Raji (cell line): ENCODE results near the gene NCAM1.

Experiments used
- POLR2A ChIP-seq: IDR thresholded peaks from 2 replicates; pipeline ENCODE4 v1.6.1; 2011; ENCODE audit warnings: low read depth, low read length, control low read depth; ENCODE audit not compliant: insufficient read depth

Gene NCAM1

GRCh38 chr11:113087706-113088105 is 126.5 kb downstream of the NCAM1 start:
- no peak for TF ChIP-seq POLR2A

DNA sequence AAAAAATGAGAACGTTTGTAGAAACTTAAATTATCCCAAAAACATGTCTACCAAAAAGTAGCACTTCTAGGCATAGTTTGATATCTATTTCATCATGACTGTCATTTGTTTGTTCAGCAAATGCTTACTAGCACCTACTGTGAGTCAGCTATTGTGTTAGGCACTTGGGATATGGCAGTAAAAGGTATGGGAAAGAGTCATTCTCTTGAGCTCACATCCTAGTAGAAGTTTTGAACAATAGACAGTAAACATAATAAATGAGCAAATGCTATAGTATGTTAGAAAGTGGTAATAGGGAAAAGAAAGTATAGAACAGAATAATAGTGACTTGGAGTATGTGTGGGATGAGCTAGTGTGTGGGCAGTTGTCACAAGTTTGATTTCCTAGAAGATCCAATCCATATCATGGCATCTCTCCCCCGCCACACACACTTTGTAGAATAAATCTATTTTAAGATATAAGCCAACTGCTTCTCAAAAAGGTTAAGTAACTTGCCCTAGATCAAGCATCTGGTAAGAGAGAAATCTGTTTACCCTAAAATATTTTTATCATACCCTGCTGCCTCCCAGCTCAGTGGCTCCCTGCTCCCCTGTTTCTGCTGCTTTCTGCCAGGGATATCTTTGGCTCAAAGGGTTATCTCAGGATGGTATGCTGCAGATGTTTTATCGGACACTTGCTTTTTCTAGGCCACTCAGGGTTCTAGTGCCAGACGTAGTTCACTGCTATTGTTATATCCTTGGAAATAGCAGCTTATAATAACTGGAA is 129.7 kb downstream of the NCAM1 start:
- no peak for TF ChIP-seq POLR2A

DNA sequence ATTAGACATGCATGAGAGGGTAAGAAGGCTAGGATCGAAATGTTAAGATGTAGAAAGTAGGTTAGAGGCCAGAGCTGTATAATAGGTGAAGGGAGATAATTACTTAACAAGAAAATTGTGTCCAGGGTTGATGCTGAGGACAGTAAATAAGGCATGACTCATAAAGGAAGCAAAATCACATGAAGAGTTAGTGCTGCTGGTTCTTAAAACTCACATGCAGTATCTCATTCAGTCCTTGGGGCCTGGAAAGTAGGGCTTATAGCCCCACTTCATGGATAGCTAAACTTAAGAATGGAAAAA is 130.2 kb downstream of the NCAM1 start:
- no peak for TF ChIP-seq POLR2A

DNA sequence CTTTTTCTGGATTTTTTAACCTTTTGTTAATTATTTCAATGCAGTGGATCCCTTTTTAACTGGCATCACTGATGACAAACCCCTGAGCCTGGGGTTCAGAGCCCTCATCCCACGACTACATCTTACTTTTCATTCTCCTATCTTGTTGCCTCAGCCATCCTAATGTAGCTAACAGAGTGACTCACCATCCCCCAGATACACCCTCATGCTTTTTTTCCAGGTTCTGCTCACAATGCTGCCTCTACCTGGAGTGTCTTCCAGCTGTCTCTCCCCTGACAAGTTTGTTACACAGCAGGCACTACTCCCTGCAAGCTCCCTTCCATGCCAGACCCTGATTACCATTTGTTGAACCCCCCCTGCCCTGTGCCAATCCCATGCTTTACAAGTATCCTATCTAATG is 135.4 kb downstream of the NCAM1 start:
- TF ChIP-seq POLR2A: no peak

- no peak for TF ChIP-seq POLR2A
These were observed 142.9 kb downstream of the NCAM1 start for GRCh38 chr11:113103932-113104690.

GRCh38 chr11:113104691-113105251 is 143.6 kb downstream of the NCAM1 start:
- TF ChIP-seq POLR2A: no peak

DNA sequence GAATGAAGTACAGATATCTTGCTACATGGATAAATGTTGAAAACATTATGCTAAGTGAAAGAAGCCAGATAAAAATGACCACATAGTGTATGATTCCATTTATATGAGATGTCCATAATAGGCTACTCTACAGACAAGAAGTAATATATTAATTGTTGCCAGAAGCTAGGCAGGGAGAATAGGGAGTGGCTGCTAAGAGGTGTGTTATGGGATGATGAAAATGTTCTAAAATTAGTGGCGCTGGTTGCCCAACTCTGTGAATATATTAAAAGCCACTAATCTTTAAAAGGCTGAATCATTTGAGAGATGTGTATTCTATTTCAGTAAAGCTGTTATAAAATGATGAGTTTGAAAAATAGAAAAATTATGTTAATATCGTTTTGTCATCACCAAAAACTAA is 144.4 kb downstream of the NCAM1 start:
- TF ChIP-seq POLR2A: no peak

GRCh38 chr11:113106507-113106906 is 145.3 kb downstream of the NCAM1 start:
- TF ChIP-seq POLR2A: no peak

GRCh38 chr11:113110046-113110445 is 148.8 kb downstream of the NCAM1 start:
- no peak for TF ChIP-seq POLR2A

- TF ChIP-seq POLR2A: no peak
These were observed 149.9 kb downstream of the NCAM1 start for GRCh38 chr11:113111156-113111555.

DNA sequence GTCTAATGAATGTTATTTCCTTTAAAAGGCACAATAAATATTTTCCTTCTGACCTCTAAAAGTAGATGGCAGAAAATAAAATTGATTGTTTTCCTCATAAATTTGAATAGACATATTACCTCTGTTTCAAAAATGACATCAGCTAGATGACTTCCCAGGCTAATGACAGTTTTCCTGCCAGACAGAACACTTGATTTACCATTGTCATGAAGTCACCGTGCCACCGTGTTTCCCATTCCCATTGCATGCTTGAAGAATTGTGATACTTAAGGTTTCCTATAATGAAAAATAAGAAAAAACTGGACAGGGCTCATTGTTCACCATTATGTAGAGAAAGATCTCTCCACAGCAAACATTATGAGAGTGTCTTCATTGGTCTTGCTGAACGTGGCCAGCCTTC is 151.1 kb downstream of the NCAM1 start:
- TF ChIP-seq POLR2A: no peak

- TF ChIP-seq POLR2A: no peak
These were observed 152.8 kb downstream of the NCAM1 start for GRCh38 chr11:113113801-113114704.

DNA sequence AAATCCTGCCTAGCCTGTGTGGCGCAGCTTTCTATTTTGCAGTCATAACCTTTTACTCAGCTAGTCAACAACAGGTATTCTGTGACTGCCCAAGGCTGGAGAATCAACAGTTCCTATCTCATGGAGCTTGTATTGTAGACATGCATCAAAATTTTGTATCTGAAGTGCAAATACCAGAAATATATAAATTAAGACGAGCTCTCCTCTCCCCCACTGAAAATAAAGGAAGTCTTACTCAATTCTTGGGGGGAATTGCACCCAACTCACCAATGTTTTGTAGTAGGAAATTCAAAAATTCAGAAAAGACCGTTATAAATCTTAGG is 153.4 kb downstream of the NCAM1 start:
- TF ChIP-seq POLR2A: no peak

- no peak for TF ChIP-seq POLR2A
These were observed 156.9 kb downstream of the NCAM1 start for GRCh38 chr11:113118104-113118503.

DNA sequence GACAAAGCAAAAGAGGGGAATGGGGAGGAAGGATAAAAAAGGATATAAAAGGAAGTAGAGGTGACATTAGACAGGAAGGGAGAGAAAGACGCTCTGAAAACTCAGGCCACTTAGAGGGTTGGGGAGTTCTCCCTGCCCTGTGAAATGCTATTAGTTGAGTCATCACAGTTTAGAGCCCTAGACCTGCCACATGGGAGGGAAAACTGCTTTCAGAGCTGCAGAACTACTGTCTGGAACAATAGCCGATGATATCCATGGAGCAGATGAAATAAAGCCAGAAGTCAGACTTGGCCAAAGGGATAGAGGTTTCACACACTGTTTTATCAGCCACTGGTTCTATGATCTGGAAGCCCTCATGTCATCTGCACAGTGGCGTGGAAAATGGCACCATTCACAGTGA is 157.9 kb downstream of the NCAM1 start:
- no peak for TF ChIP-seq POLR2A
